ENCODE measurements around the gene CTNNB1. TPM values are rescaled to one million over a fixed set of nuclear protein-coding genes. Genes with fewer than 3 reads are reported as not detected.

CTNNB1 gene
- total RNA-seq, 2 experiments from 2014 or later, result 157 to 201 TPM

DNA sequence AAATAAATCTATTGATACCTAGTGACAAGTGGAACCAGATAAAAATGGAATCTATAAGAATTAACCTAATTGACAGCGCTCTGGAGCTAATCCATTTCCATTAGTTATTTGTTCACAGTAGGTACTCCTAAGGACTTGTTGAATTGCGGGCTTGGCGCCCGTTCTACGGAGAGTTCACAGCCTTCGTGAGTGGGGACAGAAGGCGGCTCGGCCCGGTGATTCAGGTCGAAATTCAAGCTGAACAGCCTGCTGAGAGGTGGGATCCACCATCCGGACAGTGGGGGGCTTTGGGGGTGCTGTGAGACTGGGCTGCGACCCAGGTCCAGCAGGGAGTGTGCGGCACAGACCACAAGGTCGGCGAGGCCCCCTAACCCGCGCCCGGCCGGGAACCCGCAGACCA lies 779 bp upstream of the CTNNB1 start:
- Histone ChIP-seq H3K27ac (ENCODE audit: low read depth, low read length, poor library complexity, severe bottlenecking) (no peak overlapping the region), H3K79me2 (ENCODE audit: insufficient read depth, low read depth, low read length) (peaks cover 39% of the 10 kb centered on the region), H3K4me3 (ENCODE audit: low read depth, low read length, poor library complexity, severe bottlenecking) (peak overlapping the region; percentile 99), H3K4me2 (ENCODE audit: low read length) (peak overlapping the region; percentile 82), H4K20me1 (ENCODE audit: insufficient read depth, low read length) (peaks cover 35% of the 10 kb centered on the region), H3K4me1 (ENCODE audit: insufficient read depth, low read length, poor library complexity, severe bottlenecking) (peaks cover 27% of the 10 kb centered on the region), H3K36me3 (ENCODE audit: insufficient read depth, low read length) (peaks cover 16% of the 10 kb centered on the region; the same call in 1 of the 2 replicates), H3K9me2 (ENCODE audit: insufficient read depth, low read length) (no peaks in the 10 kb centered on the region), H2AFZ (ENCODE audit: low read length) (peak overlapping the region; percentile 80), H3K9me3 (ENCODE audit: low read length) (no peaks in the 10 kb centered on the region)
- no peak for DNase-seq (ENCODE audit: low spot score)
- BruUV-seq (replicated peaks), result no TSS peak
- intact Hi-C loops (cut with micrococcal nuclease; ENCODE audit: unreplicated experiment), result loop anchor here (2.0 kb wide), 1 partner anchor 742 kb away; the partner anchor contains the start of gene RPL14
- ChIA-PET CTCF (ENCODE audit: unreplicated experiment) (interaction anchor here (0.6 kb wide), 1 partner anchor 707 kb away, joined by 3 read pairs; no protein-coding TSS in a partner anchor), POLR2A (interaction anchor here (0.7 to 1.7 kb wide), 6 partner anchors 13 to 1384 kb away, joined by 3 to 6 read pairs (median 3); no protein-coding TSS in a partner anchor)
- TF ChIP-seq, protein P1, sequence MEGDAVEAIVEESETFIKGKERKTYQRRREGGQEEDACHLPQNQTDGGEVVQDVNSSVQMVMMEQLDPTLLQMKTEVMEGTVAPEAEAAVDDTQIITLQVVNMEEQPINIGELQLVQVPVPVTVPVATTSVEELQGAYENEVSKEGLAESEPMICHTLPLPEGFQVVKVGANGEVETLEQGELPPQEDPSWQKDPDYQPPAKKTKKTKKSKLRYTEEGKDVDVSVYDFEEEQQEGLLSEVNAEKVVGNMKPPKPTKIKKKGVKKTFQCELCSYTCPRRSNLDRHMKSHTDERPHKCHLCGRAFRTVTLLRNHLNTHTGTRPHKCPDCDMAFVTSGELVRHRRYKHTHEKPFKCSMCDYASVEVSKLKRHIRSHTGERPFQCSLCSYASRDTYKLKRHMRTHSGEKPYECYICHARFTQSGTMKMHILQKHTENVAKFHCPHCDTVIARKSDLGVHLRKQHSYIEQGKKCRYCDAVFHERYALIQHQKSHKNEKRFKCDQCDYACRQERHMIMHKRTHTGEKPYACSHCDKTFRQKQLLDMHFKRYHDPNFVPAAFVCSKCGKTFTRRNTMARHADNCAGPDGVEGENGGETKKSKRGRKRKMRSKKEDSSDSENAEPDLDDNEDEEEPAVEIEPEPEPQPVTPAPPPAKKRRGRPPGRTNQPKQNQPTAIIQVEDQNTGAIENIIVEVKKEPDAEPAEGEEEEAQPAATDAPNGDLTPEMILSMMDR (conservative IDR thresholded peaks at IDR 0.05; ENCODE audit: low read length), result no peak
- no peak for TF ChIP-seq EZH2phosphoT487 (IDR thresholded peaks at IDR 0.05; ENCODE audit: borderline replicate concordance, low read depth, low read length)

DNA sequence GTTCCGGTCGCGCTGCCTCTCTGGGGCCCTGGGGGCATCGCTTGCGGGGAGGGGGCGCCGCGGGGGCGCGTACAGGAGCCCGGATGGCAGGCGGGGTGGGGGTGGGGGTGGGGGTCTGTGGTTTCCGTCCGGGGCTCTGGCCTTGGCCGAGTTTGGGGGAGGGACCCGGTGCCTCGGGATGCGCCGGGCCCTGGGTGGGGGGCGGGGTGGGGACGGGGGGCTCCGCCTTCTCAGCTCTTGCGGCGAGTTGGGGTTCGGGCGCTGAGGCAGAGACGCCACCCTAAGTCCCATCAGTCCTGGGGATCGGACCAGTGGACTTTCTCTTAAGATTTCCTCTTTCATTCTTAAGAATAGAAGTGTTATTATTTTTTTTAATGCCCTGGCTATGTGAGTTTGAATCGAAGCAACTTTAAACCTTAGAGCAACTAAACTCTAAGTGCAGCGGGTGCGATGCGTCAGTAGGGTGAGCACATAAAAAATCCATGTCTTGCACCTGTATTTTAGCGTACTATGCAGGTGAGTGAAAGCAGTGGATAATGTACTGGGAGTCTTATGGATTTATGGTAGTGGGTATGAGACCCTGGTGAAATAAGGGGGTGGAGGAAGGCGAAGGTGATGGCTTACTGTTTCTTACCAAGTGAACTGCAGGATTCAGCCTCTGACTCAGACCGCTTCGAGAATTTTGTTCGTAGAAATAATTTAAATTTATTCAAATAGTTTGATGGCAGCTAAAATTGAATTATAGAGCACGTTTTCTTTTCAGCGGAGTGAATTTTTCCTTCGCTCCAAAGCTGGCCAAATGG lies 762 bp downstream of the CTNNB1 start:
- H3K36me3 ChIP-seq (ENCODE audit: insufficient read depth, low read length), result peaks cover 30% of the 10 kb centered on the region; the same call in 1 of the 2 replicates
- H2AFZ ChIP-seq (ENCODE audit: low read length), result 0 out of 2 replicates have a peak overlapping the region, but pooled peaks have one; percentile 79
- BruUV-seq (replicated peaks), result no TSS peak
- H4K20me1 ChIP-seq (ENCODE audit: insufficient read depth, low read length), result peaks cover 50% of the 10 kb centered on the region
- H3K4me1 ChIP-seq (ENCODE audit: insufficient read depth, low read length, poor library complexity, severe bottlenecking), result peaks cover 32% of the 10 kb centered on the region
- ChIA-PET POLR2A (interaction anchor here (0.7 to 2.3 kb wide), 10 partner anchors 8 to 110 kb away, joined by 3 to 7 read pairs (median 4); no protein-coding TSS in a partner anchor), CTCF (ENCODE audit: unreplicated experiment) (no interaction called here)
- TF ChIP-seq EZH2phosphoT487 (IDR thresholded peaks at IDR 0.05; ENCODE audit: borderline replicate concordance, low read depth, low read length), result no peak
- TF ChIP-seq, protein P1 (conservative IDR thresholded peaks at IDR 0.05; ENCODE audit: low read length), result no peak
- peak overlapping the region; percentile 85 for H3K27ac ChIP-seq (ENCODE audit: low read depth, low read length, poor library complexity, severe bottlenecking)
- H3K9me2 ChIP-seq (ENCODE audit: insufficient read depth, low read length), result no peaks in the 10 kb centered on the region
- H3K4me2 ChIP-seq (ENCODE audit: low read length), result peak overlapping the region; percentile 99
- intact Hi-C loops (cut with micrococcal nuclease; ENCODE audit: unreplicated experiment), result loop anchor here (2.0 to 5.0 kb wide), 4 partner anchors 485 to 883 kb away; partner anchors contain the start of gene RPL14
- no peaks in the 10 kb centered on the region for H3K9me3 ChIP-seq (ENCODE audit: low read length)
- DNase-seq (ENCODE audit: low spot score), result peak; percentile 63
- peaks cover 54% of the 10 kb centered on the region for H3K79me2 ChIP-seq (ENCODE audit: insufficient read depth, low read depth, low read length)
- peak overlapping the region; percentile 99 for H3K4me3 ChIP-seq (ENCODE audit: low read depth, low read length, poor library complexity, severe bottlenecking)

All from OCI-LY7 (cell line).